NCI-H460 (cell line): ENCODE data around the gene BOLL. TPM values are rescaled to one million over a fixed set of nuclear protein-coding genes. Genes with fewer than 3 reads are reported as not detected.
"Not testable (repeated sequence)": the region's sequence is repeated elsewhere in the genome, so short reads cannot be mapped to it uniquely, and the experiment has no call there.

ENCODE experiments used
- DNase-seq: peaks from one replicate; pipeline ENCODE4 v3.0.0-alpha.2; 2016; ENCODE audit warnings: low read depth; ENCODE audit errors: extremely low read depth
- total RNA-seq: library from RNA; depleted of rRNA; stranded (reverse); fragments of >200 nt; shearing (Covaris generic); gene quantifications from 2 replicates; pipeline ENCODE4 v1.2.3, GENCODE V29; 2014

Gene BOLL
- total RNA-seq, 1 experiment from 2014 or later: not detected

DNA sequence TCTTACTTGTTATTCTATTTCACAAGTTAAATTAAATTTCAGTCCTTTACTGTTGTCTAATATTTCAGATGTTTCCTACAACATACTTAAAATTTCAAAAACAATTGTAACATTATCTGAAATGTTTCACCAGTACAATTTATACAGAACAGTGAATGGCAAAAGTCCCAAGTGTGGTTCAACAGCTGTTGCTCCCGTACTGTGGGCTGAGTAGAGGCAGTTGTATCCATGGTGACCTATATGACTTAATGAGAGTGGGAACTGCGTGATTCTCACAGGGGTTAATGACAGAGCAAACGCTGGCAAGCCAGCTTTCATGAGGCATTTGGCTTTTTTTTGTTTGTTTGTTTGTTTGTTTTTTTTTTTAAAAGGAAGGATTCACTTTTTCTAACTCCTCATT is 13.9 kb upstream of the BOLL start:
- no peak for DNase-seq

- DNase-seq: no peak
Observed at GRCh38 chr2:197798187-197798586, 13.1 kb upstream of the BOLL start.

DNA sequence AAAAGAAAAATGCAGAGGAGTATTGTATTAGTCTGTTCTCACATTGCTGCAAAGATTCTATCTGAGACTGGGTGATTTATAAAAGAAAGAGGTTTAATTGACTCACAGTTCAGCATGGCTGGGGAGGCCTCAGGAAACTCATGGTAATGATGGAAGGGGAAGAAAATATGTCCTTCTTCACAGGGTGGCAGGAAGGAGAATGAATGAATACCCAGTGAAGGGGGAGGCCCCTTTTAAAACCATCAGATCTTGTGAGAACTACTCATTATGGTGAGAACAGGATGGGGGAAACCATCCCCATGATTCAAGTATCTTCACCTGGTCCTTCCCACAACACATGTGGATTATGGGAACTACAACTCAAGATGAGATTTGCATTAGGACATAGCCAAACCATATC is 10.2 kb upstream of the BOLL start:
- DNase-seq: no peak

GRCh38 chr2:197793456-197793855 is 8.3 kb upstream of the BOLL start:
- no peak for DNase-seq

- DNase-seq: no peak
Observed at GRCh38 chr2:197786010-197786877, 1.1 kb upstream of the BOLL start.

- DNase-seq: no peak
Observed at GRCh38 chr2:197782126-197782525, 3.0 kb downstream of the BOLL start.

- DNase-seq: no peak
Observed at GRCh38 chr2:197779261-197779660, 5.9 kb downstream of the BOLL start.

GRCh38 chr2:197777823-197778407 is 7.2 kb downstream of the BOLL start:
- DNase-seq: peak; percentile 45

DNA sequence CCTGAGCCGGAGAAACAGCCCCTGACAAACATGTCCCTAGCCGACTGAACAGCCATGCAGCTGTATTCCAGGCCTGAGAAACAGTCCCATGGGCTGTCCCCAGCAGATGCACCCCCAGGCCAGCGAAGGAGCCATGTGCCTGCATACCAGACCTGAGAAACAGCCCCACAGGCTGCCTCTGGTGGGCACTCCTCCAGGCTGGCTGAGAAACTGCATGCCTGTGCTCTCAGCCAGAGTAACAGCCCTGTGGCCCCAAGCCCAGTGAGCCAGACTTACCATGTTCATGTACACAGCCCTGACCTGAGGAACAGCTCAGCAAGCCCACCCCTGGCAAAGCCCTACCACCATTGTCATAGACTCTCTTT is 24.8 kb downstream of the BOLL start:
- no peak for DNase-seq

DNA sequence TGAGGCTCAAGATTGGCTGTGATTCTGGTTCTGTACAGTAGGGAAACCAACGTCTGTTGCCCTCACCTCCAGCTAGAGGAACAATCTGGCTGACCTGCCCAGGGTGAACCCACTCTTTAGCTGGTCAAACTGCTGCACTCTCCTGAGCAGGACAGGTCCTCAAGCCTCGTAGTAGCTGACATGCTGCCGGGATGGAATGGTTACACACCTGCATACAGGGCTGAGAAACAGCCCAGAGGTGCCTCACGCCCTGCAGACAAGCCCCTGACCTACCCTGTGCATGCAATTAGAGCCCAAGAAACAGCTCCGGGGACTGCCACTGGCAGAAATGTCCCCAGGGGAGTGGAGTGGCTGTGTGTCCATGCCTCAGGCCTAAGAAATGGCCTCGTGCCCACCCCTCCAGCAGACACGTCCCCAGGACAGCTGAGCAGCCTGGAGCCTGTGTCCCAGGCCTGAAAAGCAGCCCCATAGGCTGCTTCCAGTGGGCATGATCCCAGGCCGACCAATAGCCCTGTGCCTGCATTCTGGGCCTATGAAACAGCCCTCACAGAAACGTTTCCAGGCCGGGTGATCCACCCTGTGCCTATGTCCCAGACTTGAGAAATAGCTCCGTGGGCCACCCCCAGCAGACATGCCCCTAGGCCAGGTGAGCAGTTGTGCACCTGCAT is 25.4 kb downstream of the BOLL start:
- no peak for DNase-seq

DNA sequence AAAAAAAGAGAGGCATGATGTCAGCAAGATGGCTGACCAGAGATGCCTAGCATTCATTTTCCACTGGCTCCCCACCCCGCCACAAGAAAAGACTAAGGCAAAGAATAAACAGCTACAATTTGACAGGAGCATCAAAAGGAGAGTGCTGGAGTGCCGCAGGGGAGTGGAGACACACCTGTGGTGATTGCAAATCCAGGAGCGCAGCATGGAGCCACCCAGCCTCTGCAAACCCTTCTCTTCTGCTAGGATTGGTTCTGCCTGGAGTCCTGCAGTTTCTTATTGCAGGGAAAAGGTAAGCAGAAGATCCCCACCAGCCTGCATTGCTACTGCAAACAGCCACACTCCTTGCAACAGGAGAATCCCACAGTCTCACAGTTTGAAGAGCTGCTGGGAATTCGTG is 26.1 kb downstream of the BOLL start:
- no peak for DNase-seq

DNA sequence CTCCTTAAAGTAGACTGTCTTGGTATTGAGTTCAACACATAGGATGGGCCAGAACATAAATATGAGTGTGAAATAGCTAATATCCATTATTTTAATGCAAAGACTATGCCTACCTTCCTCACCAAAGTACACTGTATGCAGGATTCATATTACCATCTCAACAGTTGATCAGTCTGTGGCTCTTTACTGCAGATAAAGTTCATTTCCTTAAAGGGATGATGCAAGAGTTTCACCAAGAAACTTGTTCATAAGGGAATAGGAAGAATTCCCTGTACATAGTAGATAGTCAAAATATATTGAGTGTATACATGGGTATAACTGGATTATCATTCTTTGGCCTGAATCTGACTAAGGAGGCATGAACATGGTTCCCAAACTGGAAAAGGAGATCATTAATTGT is 44.9 kb downstream of the BOLL start:
- no peak for DNase-seq

- not testable (repeated sequence) for DNase-seq
Observed at GRCh38 chr2:197728555-197729544, 56.3 kb downstream of the BOLL start.

- DNase-seq: no peak
Observed at GRCh38 chr2:197727011-197727410, 58.1 kb downstream of the BOLL start.

DNA sequence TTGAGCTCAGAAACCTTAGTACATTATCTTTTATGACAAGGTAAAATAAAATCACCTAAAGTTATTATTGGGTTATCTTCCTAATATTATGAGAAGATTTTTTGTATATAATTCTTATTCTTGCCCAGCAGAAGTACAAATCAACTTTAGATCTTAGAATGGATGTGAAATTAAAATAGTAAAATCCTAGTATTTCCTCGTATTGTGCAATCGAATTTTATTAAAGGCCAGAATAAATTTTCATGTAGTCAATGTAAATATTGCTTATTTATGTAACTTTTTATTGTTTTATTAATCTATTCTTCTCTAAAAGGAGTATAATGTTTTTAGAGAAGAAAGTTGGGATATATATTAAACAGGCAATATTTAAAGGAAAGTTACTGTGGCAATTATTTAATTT is 67.3 kb downstream of the BOLL start:
- DNase-seq: no peak

- no peak for DNase-seq
Observed at GRCh38 chr2:197713271-197713670, 71.8 kb downstream of the BOLL start.

DNA sequence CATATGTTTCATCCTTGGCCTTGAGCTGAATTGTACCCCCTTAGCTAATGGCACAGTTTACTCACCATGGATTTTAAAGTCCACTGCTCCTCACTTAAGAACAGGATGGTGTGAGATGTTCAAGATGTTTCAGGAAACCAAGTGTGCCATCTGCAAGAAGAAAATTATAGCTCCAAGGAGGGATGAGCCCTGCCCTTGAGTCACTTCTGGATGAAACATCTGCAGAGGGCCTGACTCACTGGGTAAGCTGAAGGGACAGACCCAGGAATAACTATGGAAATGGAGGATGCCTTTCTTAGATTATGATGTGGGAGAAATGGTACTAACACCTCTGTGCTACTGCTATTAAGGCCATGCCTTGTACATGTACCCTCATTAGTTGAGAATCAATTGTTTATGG is 73.5 kb downstream of the BOLL start:
- DNase-seq: no peak

GRCh38 chr2:197710424-197711042 is 74.6 kb downstream of the BOLL start:
- no peak for DNase-seq

DNA sequence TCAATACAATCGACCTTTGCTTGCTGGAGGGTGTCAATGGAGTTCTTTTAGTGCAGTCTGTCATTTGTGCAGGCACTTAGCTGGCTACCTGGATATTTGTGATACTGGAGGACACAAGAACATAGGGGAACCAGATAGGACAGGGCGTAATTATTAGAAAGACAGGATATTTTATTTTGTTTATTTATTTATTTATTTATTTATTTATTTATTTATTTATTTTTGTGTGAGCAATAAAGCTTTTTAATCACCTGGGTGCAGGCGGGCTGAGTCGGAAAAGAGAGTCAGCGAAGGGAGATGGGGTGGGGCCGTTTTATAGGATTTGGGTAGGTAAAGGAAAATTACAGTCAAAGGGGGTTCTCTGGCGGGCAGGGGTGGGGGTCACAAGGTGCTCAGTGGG is 76.0 kb downstream of the BOLL start:
- not testable (repeated sequence) for DNase-seq

DNA sequence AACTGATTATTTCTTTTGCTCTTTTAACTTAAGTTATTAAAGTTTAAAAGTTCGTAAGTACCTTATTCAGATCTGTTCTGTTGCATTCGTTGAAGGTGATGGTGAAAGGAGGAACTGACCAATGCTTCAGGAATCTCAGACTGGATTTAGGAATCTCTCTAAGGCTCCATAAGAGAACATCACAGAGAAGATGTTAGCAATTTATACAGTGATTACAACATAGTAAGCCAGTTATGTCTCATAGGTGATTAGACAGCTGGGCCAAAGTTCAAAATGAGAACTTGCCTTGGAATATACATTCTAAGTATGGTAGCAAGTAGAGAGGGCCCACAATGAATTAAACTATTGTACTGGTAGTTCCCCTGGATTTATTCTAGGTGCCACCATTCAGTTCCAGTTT is 76.8 kb downstream of the BOLL start:
- peak; percentile 29 for DNase-seq
